ENCODE measurements around the gene CA9. TPM values are rescaled to one million over a fixed set of nuclear protein-coding genes. Genes with fewer than 3 reads are reported as not detected.

CA9 gene
- total and polyA plus RNA-seq, 9 of the 15 experiments (the other 6 are each of a cell fraction or from before 2014, with no cell fraction given) = 0.15 to 10.6 (median 0.60) TPM; not detected in 4

DNA sequence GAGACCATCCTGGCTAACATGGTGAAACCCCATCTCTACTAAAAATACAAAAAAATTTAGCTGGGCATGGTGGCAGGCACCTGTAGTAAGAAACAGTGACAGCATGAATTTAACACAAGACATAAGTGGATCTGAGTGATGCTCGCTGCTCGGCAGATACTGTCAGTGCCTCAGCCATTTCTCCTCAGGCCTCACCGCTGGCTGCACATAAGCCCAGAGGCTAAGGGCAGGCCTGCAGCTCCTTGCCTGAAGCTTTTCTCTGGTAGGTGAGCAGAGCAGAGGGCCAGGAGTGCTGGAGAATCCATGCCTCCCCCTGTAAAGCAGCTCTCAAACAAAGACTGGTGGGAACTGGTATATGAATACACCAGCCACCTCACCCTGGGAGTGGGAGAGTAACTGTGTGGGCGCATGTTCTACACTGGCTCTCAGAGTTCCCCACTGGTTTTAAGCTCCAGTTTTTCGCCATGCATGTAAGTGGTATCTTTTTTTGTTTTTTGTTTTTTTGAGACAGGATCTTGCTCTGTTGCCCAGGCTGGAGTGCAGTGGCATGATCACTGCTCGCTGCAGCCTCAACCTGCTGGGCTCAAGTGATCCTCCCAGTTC lies 45.2 kb upstream of the CA9 start:
- DNase-seq (ENCODE audit: extremely low read depth in 1 of 4, low spot score in 3 of 4) = no peak
- H2AFZ ChIP-seq (ENCODE audit: low read depth, low read length) = no peak overlapping the region
- H3K27ac ChIP-seq (ENCODE audit: extremely low read depth, low read depth, low read length) = no peak overlapping the region
- in situ Hi-C loops (cut with MboI) = no loop called here
- TF ChIP-seq, protein P1, sequence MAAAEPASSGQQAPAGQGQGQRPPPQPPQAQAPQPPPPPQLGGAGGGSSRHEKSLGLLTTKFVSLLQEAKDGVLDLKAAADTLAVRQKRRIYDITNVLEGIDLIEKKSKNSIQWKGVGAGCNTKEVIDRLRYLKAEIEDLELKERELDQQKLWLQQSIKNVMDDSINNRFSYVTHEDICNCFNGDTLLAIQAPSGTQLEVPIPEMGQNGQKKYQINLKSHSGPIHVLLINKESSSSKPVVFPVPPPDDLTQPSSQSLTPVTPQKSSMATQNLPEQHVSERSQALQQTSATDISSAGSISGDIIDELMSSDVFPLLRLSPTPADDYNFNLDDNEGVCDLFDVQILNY (CRISPR knock-in tag; IDR thresholded peaks at IDR 0.05) = no peak
- no peak for TF ChIP-seq OTX1 (CRISPR knock-in tag; IDR thresholded peaks at IDR 0.05)
- TF ChIP-seq DACH1 (IDR thresholded peaks at IDR 0.05; ENCODE audit: partially characterized antibody) = no peak
- TF ChIP-seq, protein P2, sequence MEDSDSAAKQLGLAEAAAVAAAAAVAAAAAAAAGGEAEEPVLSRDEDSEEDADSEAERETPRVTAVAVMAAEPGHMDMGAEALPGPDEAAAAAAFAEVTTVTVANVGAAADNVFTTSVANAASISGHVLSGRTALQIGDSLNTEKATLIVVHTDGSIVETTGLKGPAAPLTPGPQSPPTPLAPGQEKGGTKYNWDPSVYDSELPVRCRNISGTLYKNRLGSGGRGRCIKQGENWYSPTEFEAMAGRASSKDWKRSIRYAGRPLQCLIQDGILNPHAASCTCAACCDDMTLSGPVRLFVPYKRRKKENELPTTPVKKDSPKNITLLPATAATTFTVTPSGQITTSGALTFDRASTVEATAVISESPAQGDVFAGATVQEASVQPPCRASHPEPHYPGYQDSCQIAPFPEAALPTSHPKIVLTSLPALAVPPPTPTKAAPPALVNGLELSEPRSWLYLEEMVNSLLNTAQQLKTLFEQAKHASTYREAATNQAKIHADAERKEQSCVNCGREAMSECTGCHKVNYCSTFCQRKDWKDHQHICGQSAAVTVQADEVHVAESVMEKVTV (CRISPR knock-in tag; IDR thresholded peaks at IDR 0.05) = no peak
- no peak for TF ChIP-seq HDAC3 (IDR thresholded peaks at IDR 0.05; ENCODE audit: borderline replicate concordance, partially characterized antibody)
- TF ChIP-seq, protein P3, sequence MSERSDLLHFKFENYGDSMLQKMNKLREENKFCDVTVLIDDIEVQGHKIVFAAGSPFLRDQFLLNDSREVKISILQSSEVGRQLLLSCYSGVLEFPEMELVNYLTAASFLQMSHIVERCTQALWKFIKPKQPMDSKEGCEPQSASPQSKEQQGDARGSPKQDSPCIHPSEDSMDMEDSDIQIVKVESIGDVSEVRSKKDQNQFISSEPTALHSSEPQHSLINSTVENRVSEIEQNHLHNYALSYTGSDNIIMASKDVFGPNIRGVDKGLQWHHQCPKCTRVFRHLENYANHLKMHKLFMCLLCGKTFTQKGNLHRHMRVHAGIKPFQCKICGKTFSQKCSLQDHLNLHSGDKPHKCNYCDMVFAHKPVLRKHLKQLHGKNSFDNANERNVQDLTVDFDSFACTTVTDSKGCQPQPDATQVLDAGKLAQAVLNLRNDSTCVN (CRISPR knock-in tag; IDR thresholded peaks at IDR 0.05) = no peak
- TF ChIP-seq, protein P4, sequence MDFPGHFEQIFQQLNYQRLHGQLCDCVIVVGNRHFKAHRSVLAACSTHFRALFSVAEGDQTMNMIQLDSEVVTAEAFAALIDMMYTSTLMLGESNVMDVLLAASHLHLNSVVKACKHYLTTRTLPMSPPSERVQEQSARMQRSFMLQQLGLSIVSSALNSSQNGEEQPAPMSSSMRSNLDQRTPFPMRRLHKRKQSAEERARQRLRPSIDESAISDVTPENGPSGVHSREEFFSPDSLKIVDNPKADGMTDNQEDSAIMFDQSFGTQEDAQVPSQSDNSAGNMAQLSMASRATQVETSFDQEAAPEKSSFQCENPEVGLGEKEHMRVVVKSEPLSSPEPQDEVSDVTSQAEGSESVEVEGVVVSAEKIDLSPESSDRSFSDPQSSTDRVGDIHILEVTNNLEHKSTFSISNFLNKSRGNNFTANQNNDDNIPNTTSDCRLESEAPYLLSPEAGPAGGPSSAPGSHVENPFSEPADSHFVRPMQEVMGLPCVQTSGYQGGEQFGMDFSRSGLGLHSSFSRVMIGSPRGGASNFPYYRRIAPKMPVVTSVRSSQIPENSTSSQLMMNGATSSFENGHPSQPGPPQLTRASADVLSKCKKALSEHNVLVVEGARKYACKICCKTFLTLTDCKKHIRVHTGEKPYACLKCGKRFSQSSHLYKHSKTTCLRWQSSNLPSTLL (IDR thresholded peaks at IDR 0.05) = no peak
- TF ChIP-seq ZNF785 (CRISPR knock-in tag; IDR thresholded peaks at IDR 0.05) = no peak
- no peak for TF ChIP-seq CREB1 (IDR thresholded peaks at IDR 0.05)
- TF ChIP-seq CREB1 (CRISPR knock-in tag; IDR thresholded peaks at IDR 0.05) = no peak
- no peak for TF ChIP-seq ZNF77 (CRISPR knock-in tag; IDR thresholded peaks at IDR 0.05)
- no peak for TF ChIP-seq ETV1 (tag; conservative IDR thresholded peaks at IDR 0.05; ENCODE audit: low read depth)
- TF ChIP-seq MEF2D (tag; conservative IDR thresholded peaks at IDR 0.05; ENCODE audit: low read depth) = no peak
- TF ChIP-seq, protein P5, sequence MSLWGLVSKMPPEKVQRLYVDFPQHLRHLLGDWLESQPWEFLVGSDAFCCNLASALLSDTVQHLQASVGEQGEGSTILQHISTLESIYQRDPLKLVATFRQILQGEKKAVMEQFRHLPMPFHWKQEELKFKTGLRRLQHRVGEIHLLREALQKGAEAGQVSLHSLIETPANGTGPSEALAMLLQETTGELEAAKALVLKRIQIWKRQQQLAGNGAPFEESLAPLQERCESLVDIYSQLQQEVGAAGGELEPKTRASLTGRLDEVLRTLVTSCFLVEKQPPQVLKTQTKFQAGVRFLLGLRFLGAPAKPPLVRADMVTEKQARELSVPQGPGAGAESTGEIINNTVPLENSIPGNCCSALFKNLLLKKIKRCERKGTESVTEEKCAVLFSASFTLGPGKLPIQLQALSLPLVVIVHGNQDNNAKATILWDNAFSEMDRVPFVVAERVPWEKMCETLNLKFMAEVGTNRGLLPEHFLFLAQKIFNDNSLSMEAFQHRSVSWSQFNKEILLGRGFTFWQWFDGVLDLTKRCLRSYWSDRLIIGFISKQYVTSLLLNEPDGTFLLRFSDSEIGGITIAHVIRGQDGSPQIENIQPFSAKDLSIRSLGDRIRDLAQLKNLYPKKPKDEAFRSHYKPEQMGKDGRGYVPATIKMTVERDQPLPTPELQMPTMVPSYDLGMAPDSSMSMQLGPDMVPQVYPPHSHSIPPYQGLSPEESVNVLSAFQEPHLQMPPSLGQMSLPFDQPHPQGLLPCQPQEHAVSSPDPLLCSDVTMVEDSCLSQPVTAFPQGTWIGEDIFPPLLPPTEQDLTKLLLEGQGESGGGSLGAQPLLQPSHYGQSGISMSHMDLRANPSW (CRISPR knock-in tag; IDR thresholded peaks at IDR 0.05) = no peak
- ChIA-PET CTCF (ENCODE audit: low intra/inter-chr PET ratio) (no interaction called here), POLR2A (interaction anchor here (0.7 to 1.4 kb wide), 2 partner anchors 13 to 37 kb away, joined by 3 read pairs; no protein-coding TSS in a partner anchor)
- no peaks in the 10 kb centered on the region for H4K20me1 ChIP-seq (replicated peaks; ENCODE audit: control insufficient read depth, insufficient read depth, low read length)
- H3K9me3 ChIP-seq (replicated peaks; ENCODE audit: control insufficient read depth, insufficient read depth, low read depth, low read length) = no peaks in the 10 kb centered on the region
- no peaks in the 10 kb centered on the region for H3K36me3 ChIP-seq (ENCODE audit: control insufficient read depth, insufficient read depth, low read length)
- no peak overlapping the region for H3K4me2 ChIP-seq (ENCODE audit: insufficient read depth, low read length)
- no peaks in the 10 kb centered on the region for H3K79me2 ChIP-seq (ENCODE audit: control insufficient read depth, insufficient read depth, low read length)
- H3K9me1 ChIP-seq (ENCODE audit: control insufficient read depth, insufficient read depth, low read length) = no peaks in the 10 kb centered on the region
- no peak overlapping the region for H3K4me3 ChIP-seq
- FAIRE-seq = no peak
- intact Hi-C loops (cut with micrococcal nuclease) = no loop called here
- 67% methylated on average over 5 of the region's 6 CpGs for WGBS (ENCODE audit: insufficient coverage, low coverage, missing lambda C conversion rate)
- BruUV-seq (replicated peaks) = no TSS peak
- H3K27me3 ChIP-seq (ENCODE audit: control insufficient read depth in 2 of 2, insufficient read depth in 2 of 2, low read length in 2 of 2) = no peaks in the 10 kb centered on the region
- no peaks in the 10 kb centered on the region; a peak in 4 of 5 replicates for H3K4me1 ChIP-seq (replicated peaks in 1 of 2; ENCODE audit: control insufficient read depth in 2 of 2, insufficient read depth in 2 of 2, low read length in 2 of 2)
- no peak for ATAC-seq
- H3K9ac ChIP-seq (ENCODE audit: insufficient read depth in 1 of 2, low read depth in 2 of 2, low read length in 2 of 2) = no peak overlapping the region

All from K562 (cell line).